ENCODE data around the gene EYA3.

The EYA3 gene

DNA sequence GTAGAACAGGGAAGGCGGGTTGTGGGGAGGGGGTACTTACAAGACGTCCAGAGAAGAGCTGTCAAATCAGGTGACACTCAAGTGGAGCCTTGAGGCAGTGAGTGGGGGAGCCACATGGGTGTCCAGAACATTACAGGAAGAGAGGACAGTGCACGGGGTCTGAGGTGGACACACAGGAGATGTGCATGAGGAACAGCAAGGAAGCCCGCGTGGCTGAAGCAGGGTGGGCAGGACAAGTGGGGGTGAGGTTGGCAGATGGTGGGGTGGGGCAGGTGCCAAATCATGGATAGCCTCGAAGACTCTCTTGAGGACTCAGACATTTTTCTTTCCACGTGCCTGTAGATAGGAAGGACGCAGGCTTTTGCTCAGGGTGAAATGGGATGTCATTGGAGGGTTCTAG is 152.7 kb downstream of the EYA3 start:
- DNase-seq: no peak

DNA sequence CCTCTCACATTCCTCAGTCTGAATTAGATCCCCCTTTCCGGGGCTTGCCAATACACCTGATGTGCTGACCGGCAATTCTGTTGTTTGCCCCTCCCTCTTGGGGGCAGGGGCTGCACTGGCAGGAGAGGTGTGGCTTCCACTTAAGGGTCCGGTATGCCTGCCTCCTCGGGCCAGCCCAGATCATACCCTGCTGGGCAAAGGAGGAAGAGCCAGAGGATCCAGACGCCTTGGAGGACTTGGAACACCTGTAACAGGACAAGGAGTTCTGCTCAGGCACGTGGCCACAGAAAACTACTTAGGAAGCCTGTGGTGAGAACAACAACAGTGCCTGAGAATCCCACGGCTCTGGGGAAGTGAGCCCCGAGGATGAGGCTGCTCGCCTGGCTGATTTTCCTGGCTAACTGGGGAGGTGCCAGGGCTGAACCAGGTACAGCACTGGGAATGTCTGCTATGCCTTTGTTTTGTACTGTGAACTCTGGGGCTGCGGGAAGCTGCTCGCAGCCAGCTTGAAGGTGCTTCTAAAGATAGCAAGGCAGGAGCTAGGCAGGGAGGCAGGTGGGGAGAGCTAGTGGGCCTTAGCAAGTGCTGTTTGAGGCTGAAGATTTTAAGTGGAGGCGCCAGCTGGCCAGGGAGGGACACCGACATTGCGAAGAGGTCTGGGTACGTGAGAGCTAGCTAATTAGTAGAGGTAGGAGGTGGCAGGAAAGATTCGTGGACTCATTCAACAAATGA is 153.4 kb downstream of the EYA3 start, which contains the start of gene SMPDL3B:
Gene SMPDL3B (plus strand): TSS at position 183 of the 732 bp plus-strand sequence. CDS start 184 bp downstream, at position 367.
- no peak for DNase-seq

- no peak for DNase-seq
Observed at GRCh38 chr1:27931759-27932158, 156.7 kb downstream of the EYA3 start.

GRCh38 chr1:27931184-27931583 is 157.2 kb downstream of the EYA3 start:
- no peak for DNase-seq

DNA sequence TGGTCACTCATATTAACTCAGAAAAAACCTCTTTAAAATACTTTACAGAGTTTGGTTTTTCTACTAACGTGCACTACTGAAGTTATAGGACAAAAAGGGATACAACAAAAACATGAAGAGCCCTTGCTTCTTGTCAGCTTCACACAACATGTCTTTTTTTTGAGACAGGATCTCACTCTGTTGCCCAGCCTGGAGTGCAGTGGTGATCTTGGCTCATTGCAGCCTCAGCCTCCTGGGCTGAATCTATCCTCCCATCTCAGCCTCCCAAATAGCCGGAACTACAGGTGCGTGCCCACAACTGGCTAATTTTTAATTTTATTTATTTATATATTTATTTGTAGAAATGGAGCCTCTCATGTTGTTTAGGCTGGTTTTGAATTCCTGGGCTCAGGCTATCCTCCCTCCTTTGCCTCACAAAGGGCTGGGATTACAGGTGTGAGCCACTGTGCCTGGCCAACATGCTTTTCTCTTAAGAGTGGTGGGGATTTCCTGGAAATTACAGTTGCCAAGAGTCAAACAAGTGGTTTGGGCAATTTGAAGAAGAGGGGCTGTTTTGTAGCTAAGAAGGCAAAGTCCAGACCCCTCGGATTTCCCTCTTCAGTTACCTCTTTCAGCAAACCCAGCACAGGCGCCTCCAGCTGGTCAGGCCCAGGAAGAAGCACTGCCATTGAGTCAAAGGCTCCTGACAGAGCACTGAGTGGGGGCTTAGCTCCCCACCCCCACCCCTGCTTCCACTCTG is 160.0 kb downstream of the EYA3 start:
- no peak for DNase-seq

DNA sequence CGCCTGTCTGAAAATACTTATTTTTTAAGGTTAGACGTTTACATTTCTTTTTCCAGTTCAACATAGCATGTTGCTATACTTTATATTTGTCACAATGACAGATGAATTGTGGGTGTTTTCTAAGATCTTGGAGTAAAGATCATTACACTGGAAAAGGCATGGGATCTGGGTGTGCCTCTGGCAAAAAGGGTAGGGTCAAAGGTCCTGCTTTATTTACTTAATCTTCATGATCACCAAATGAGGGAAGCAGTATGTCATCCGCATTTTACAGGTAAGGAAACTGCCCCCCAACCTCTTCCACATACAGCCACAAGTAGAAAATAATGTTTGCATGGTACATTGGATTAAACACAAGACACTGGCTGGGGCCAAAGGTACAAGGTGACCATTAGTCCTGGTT is 166.1 kb downstream of the EYA3 start:
- DNase-seq: no peak

All from NCI-H2171 (cell line).